IgD-negative memory B cell (primary cell): ENCODE measurements around the gene MRPL16. TPM values are rescaled to one million over a fixed set of nuclear protein-coding genes. Genes with fewer than 3 reads are reported as not detected.

Experiments
- H3K27ac Mint-ChIP-seq, 3 donors: one replicate each; pipeline ENCODE4 v1.8.0; 2020 to 2022; ENCODE audit warnings: mild to moderate bottlenecking in 3 of 3, mixed read lengths in 3 of 3, moderate library complexity in 1 of 3
- H3K27me3 Mint-ChIP-seq: one replicate; pipeline ENCODE4 v1.8.0; 2021; ENCODE audit warnings: mixed read lengths
- H3K36me3 Mint-ChIP-seq: one replicate; pipeline ENCODE4 v1.8.0; 2020; ENCODE audit warnings: mild to moderate bottlenecking, mixed read lengths
- H3K4me1 Mint-ChIP-seq, 3 donors: one replicate each; pipeline ENCODE4 v1.8.0; 2020 to 2022; ENCODE audit warnings: mixed read lengths in 3 of 3, mild to moderate bottlenecking in 1 of 3
- H3K4me3 Mint-ChIP-seq, 4 donors: one replicate each; pipeline ENCODE4 v1.8.0; 2020 to 2022; ENCODE audit warnings: mild to moderate bottlenecking in 4 of 4, mixed read lengths in 4 of 4, moderate library complexity in 3 of 4
- H3K9me3 Mint-ChIP-seq, 3 donors: one replicate each; pipeline ENCODE4 v1.8.0; 2020 to 2021; ENCODE audit warnings: mixed read lengths in 3 of 3, mild to moderate bottlenecking in 1 of 3
- polyA plus RNA-seq: library from polyadenylated mRNA; unstranded; fragments of 300-500 nt; fragmentation: Illumina TruSeq; gene quantifications from one replicate; pipeline ENCODE4 v1.2.3, GENCODE V29; 2021

Gene MRPL16
- polyA plus RNA-seq, 1 donor from 2014 or later = 82.6 TPM

DNA sequence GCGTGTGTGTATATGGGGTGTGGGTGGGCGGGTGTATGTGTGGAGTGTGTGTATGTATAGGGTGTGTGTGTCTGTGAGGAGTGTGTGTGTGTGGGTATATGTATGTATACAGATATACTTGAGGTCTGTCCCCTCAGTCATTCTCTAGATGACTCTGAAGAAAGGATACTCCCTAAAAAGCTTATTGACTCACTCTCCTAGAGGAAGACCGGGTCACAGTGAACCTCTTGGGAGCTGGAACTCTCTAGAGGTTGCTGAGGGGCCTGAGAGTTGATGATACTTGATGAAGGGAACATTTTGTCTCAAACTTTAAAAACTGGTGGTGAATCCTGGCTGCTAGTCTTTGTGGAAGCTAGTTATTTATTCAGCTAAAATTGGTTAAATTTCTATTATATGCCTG, 40.3 kb downstream of the MRPL16 start:
- peaks cover 8% of the 10 kb centered on the region for H3K36me3 Mint-ChIP-seq
- H3K27me3 Mint-ChIP-seq = no peaks in the 10 kb centered on the region
- H3K9me3 Mint-ChIP-seq = peaks cover 0 to 4% (median 0%) of the 10 kb centered on the region in 3 donors
- peaks cover 18 to 31% (median 26%) of the 10 kb centered on the region in 3 donors for H3K4me1 Mint-ChIP-seq
- peak overlapping the region in 1 of 3 donors; percentile 55 for H3K27ac Mint-ChIP-seq
- H3K4me3 Mint-ChIP-seq = no peak overlapping the region

DNA sequence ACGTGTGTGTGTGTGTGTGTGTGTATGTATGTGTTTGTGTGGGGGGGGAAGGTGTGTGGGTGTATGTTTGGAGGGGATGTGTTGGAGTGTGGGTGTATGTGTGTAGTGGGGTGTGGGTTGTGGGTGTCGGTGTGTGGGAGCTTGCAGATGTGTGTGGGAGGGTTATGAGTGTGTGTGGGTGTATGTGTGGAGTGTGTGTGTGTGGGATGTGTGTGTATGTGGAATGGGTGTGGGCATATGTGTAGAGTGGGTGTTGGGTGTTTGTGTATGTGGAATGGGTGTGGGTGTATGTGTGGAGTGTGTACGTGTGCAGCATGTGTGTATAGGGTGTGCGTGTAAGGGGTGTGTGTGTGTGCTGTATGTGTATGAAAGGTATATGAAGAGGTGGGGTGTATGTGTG, 40.8 kb downstream of the MRPL16 start:
- Mint-ChIP-seq H3K9me3 (peaks cover 0 to 4% (median 0%) of the 10 kb centered on the region in 3 donors), H3K4me3 (no peak overlapping the region)

DNA sequence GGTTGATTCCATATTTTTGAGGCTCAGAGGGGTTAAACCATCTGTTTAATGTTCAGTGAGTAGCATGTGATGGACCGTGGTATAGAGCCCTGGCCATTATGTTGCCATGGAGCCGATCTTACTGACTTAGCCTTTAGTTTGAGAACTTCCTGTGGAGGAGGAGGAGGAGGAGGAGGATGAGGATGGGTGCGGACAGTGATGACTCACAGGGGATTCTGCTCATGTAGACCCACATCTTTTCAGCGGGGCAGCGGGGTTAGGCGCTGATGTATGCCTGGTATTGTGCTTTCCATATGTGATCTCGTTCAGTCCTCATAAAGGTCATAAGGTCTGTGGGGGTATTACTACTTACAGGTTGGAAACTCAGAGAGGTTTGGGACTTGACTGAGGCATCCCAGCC, 41.5 kb downstream of the MRPL16 start:
- H3K4me3 Mint-ChIP-seq = no peak overlapping the region
- peaks cover 8% of the 10 kb centered on the region for H3K36me3 Mint-ChIP-seq
- peaks cover 18 to 35% (median 26%) of the 10 kb centered on the region in 3 donors for H3K4me1 Mint-ChIP-seq
- no peak overlapping the region for H3K27ac Mint-ChIP-seq
- H3K27me3 Mint-ChIP-seq = no peaks in the 10 kb centered on the region
- peaks cover 0 to 4% (median 0%) of the 10 kb centered on the region in 3 donors for H3K9me3 Mint-ChIP-seq

More for the DNA sequence above, 40.8 kb downstream of the MRPL16 start:
- no peaks in the 10 kb centered on the region for H3K27me3 Mint-ChIP-seq
- H3K27ac Mint-ChIP-seq = no peak overlapping the region
- H3K4me1 Mint-ChIP-seq = peaks cover 18 to 35% (median 26%) of the 10 kb centered on the region in 3 donors
- H3K36me3 Mint-ChIP-seq = peaks cover 8% of the 10 kb centered on the region

DNA sequence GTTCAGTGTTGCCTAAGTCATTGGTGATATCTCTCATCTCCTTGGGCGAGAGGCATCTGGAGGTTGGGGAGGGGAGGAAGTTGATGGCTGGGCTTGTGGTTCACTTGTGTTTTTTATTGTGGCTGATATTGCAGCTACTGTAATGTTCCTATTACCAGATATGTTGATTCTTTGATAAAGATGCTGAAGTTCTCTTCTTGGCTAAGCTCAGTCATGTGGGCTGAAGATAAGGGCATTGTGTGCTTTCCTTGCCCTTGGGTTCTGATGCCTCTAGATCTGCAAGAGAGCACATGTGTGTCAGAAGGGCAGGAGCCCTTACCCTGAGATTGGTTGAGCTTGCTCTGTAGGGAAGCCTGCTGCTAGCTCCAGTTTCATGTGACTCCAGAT, 43.4 kb downstream of the MRPL16 start:
- peak overlapping the region in 2 of 3 donors; percentile 2 to 24 for H3K27ac Mint-ChIP-seq
- peaks cover 9% of the 10 kb centered on the region for H3K36me3 Mint-ChIP-seq
- peaks cover 0 to 4% (median 0%) of the 10 kb centered on the region in 3 donors for H3K9me3 Mint-ChIP-seq
- no peaks in the 10 kb centered on the region for H3K27me3 Mint-ChIP-seq
- peak overlapping the region in 1 of 4 donors; percentile 46 for H3K4me3 Mint-ChIP-seq
- peaks cover 13 to 29% (median 19%) of the 10 kb centered on the region in 3 donors for H3K4me1 Mint-ChIP-seq

DNA sequence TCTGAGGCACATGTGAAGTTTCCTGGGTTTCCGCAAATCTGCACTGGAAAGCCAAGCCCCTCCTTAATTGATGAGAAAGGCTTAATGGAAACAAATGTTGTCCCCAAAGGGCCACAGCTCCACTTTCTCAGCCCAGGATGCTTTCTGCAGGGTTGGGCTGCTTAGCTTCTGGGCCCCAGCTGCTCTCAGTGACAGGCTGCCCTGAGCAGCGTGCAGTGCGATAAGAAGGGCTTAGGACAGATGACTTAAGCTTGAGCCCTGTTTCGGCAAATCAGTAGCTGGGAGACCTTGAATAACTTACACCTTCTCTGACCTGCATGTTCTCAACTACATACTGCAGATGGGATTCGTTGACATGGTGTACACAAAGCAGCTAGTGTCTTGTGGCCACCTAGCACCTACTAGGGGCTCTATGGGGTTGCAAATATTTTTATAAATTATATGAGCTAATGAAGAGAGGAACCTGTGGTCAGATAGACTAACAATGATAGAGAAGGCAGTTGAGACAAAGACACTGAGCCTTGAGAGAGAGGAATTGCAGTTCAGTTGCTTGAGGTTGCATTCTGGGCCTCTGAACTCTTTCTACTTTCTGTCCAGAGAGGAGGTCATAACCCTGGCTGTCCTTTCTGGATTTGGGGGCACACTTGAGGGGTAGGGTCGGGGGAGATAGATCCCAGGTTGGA, 43.9 kb downstream of the MRPL16 start:
- Mint-ChIP-seq H3K9me3 (peaks cover 0 to 3% (median 0%) of the 10 kb centered on the region in 3 donors), H3K27ac (peak overlapping the region in 2 of 3 donors; percentile 2 to 24), H3K27me3 (no peaks in the 10 kb centered on the region), H3K4me1 (peaks cover 7 to 23% (median 19%) of the 10 kb centered on the region in 3 donors), H3K36me3 (peaks cover 9% of the 10 kb centered on the region), H3K4me3 (no peak overlapping the region)

DNA sequence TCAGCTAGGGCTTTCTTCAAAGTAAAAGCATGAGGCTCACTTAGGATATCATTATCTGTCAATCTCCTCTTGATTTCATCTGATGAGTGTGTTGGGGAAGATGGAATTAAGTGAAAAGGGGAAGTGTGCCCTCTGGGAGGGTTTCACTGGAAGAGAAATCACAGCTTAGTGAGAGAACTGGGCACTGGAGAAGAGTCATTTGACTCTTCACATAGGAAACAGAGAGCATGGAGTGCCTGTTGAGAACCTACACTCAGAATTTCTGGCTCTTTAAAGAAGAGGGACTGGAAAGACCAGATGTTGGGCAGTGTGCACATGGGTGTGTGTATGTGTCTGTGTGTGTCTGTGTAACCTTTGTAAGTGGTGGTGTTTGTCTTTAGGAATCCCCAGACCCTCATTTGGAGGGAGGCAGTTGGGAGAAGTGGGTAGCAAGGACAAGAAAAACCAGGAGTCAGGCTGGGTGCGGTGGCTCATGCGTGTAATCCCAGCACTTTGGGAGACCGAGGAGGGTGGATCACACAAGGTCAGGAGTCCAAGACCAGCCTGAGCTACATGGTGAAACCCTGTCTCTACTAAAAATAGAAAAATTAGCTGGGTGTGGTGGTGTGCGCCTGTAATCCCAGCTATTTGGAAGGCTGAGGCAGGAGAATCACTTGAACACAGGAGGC, 45.4 kb downstream of the MRPL16 start:
- peaks cover 13% of the 10 kb centered on the region for H3K36me3 Mint-ChIP-seq
- no peaks in the 10 kb centered on the region for H3K9me3 Mint-ChIP-seq
- H3K4me3 Mint-ChIP-seq = no peak overlapping the region
- no peaks in the 10 kb centered on the region for H3K27me3 Mint-ChIP-seq
- no peak overlapping the region for H3K27ac Mint-ChIP-seq
- H3K4me1 Mint-ChIP-seq = peaks cover 0 to 17% (median 14%) of the 10 kb centered on the region in 3 donors

DNA sequence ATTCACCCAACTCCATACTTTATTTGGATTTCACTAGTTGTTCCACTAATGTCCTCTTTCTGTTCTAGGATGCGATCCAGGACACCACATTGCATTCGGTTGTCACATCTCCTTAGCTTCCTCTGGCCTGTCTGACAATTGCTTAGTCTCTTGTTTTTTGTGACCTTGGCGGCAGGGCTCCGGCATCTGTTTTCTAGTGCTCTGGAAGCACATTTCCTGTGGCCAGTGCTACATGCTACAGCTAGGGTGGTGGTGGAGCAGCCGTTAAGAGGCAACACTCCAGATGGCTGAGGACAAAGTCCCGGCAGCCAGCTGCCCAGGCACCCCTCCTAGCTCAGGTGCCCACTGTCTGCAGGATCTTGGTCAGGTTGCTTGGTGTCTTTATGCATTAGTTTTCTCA, 48.6 kb downstream of the MRPL16 start:
- H3K27me3 Mint-ChIP-seq = no peaks in the 10 kb centered on the region
- no peak overlapping the region for H3K27ac Mint-ChIP-seq
- peaks cover 11% of the 10 kb centered on the region for H3K36me3 Mint-ChIP-seq
- H3K9me3 Mint-ChIP-seq = no peaks in the 10 kb centered on the region
- H3K4me3 Mint-ChIP-seq = no peak overlapping the region
- H3K4me1 Mint-ChIP-seq = peaks cover 2 to 13% (median 11%) of the 10 kb centered on the region in 3 donors

DNA sequence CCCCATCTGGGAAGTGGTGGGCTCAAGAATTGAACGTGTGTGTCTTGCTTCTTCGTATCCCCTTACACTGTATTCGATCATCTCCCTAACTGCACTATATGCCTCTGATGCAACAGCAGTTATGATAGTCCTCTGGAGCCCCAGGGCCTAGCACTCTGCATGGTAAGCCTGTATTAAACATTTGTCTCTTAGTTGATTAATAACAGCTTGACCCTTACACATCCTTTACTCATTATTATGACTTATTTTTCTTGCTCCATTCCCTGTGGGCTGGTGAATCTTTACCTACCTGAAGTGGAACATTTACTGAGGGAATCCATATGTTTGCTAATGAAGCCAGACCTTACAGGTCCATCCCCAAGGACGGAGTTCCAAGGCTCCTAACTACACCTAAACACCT, 49.8 kb downstream of the MRPL16 start:
- Mint-ChIP-seq H3K27me3 (no peaks in the 10 kb centered on the region), H3K36me3 (peaks cover 11% of the 10 kb centered on the region), H3K9me3 (no peaks in the 10 kb centered on the region), H3K4me3 (no peak overlapping the region), H3K27ac (no peak overlapping the region), H3K4me1 (peaks cover 7 to 17% (median 16%) of the 10 kb centered on the region in 3 donors)

DNA sequence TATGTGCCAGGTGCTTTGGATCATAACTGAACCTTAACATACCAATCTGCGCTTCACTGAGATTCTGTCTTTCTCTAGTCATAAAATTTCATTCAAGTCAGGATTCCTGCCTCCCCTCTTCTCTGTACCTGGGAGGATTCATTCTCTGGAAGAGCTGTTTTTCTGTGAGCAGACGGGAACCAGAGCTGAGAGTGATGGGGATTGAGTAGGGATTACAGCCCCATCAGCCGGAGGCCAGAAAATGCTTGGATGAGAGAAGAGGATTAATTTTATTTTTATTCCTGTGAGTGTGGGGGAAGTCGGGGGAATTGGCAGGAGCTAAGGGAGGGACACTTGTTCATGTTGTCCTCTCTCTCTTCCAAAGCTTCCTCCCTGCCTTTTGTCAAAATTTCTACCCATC, 50.7 kb downstream of the MRPL16 start:
- Mint-ChIP-seq H3K36me3 (peaks cover 11% of the 10 kb centered on the region), H3K27me3 (no peaks in the 10 kb centered on the region), H3K4me1 (peaks cover 7 to 18% (median 12%) of the 10 kb centered on the region in 3 donors), H3K4me3 (peak overlapping the region in 1 of 4 donors; percentile 34), H3K27ac (no peak overlapping the region), H3K9me3 (no peaks in the 10 kb centered on the region)

DNA sequence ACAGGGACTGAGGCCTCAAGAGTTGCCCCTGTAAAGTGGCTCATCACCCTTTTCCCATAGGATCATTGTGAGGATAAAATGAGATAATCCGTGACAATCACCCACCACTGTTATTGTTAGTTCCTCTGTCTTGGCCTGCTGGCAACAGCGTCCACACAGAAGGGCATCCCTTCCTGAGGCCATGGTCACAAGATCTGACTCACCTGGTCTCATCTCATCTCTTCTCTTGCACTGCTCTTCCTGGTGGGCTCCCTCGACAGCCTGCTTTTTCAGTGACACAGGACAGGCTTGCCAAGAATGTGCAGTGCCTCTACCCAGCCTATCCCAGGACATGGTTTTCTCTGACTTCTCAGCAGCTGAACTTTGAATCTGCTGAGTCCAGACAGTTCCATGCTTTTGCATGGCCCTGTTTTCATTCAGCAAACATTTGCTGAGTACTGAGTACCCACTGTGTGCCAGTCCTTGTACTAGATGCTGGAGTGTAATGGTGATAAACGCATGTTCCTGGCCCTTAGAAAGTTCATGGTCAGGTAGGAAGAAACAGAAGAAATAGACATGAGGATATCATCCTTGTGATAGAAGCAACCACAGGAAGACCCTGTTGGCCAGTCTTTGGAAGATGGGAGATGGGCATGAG, 52.1 kb downstream of the MRPL16 start:
- H3K4me1 Mint-ChIP-seq = peaks cover 12 to 18% (median 13%) of the 10 kb centered on the region in 3 donors
- no peak overlapping the region for H3K4me3 Mint-ChIP-seq

DNA sequence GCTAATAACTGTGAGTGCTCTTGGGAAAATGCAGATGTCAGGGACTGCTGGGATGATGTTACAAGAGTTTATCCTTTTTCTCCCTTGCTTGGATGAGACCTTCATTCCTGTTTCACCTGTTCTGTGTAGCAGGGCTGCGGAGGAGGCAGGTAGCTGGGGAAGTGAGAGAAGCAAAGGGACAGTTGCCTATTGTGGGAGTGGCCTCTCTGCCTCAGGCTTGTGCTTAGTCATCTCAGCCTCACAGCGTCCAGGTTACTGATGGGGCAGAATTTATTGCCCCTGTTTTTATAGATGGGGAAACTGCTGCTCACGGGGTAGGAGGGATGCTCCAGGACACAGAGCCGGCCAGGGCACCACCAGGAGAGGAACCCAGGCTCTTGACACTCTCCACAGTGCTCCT, 53.7 kb downstream of the MRPL16 start:
- H3K4me1 Mint-ChIP-seq = peaks cover 12 to 16% (median 13%) of the 10 kb centered on the region in 3 donors
- no peaks in the 10 kb centered on the region for H3K9me3 Mint-ChIP-seq
- peaks cover 6% of the 10 kb centered on the region for H3K36me3 Mint-ChIP-seq
- peaks cover 3% of the 10 kb centered on the region for H3K27me3 Mint-ChIP-seq
- peak overlapping the region; percentile 69 to 93 (median 84) for H3K4me3 Mint-ChIP-seq
- H3K27ac Mint-ChIP-seq = peak overlapping the region; percentile 4 to 49 (median 11)

More for the DNA sequence above, 52.1 kb downstream of the MRPL16 start:
- Mint-ChIP-seq H3K27ac (no peak overlapping the region), H3K36me3 (peaks cover 11% of the 10 kb centered on the region), H3K27me3 (no peaks in the 10 kb centered on the region), H3K9me3 (no peaks in the 10 kb centered on the region)

DNA sequence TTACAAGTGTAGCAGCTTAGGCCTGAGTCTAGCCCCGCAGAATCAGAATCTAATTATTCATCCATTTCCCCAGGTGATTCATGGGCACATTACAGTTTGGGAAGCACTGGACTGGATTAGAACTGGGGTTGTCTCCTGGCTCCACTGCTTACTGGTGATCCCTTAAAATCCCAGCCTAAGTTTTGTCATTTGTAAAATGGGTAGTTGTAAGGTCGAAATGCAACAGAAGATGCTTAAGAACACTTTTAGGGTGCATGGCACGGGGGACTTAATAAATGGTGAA, 54.1 kb downstream of the MRPL16 start:
- Mint-ChIP-seq H3K4me1 (peaks cover 12 to 15% (median 13%) of the 10 kb centered on the region in 3 donors), H3K36me3 (peaks cover 5% of the 10 kb centered on the region), H3K27ac (peak overlapping the region in 2 of 3 donors; percentile 4 to 49)

More for the DNA sequence above, 54.1 kb downstream of the MRPL16 start:
- Mint-ChIP-seq H3K9me3 (no peaks in the 10 kb centered on the region), H3K4me3 (peak overlapping the region in 3 of 4 donors; percentile 83 to 93 (median 84)), H3K27me3 (peaks cover 3% of the 10 kb centered on the region)
